Trophoblast cell (in vitro differentiated cells and primary cell): ENCODE measurements around the gene CLEC4G.

Experiments
- DNase-seq, 2 donors: peaks; one replicate each; pipeline ENCODE4 v3.0.0-alpha.2; 2016
- H2AFZ ChIP-seq: 2 replicates; pipeline ENCODE4 v1.6.1; 2013; ENCODE audit warnings: low read length, moderate library complexity, mild to moderate bottlenecking; ENCODE audit not compliant: insufficient read depth, poor library complexity
- H2AK5ac ChIP-seq: 2 replicates; pipeline ENCODE4 v1.6.1; 2013; ENCODE audit warnings: mild to moderate bottlenecking, low read length
- H2BK120ac ChIP-seq: 2 replicates; pipeline ENCODE4 v1.6.1; 2013; ENCODE audit warnings: low read length, mild to moderate bottlenecking, moderate library complexity; ENCODE audit not compliant: insufficient read depth, poor library complexity
- H2BK12ac ChIP-seq: 2 replicates; pipeline ENCODE4 v1.6.1; 2013; ENCODE audit warnings: mild to moderate bottlenecking, low read length, moderate library complexity
- H2BK5ac ChIP-seq: 2 replicates; pipeline ENCODE4 v1.6.1; 2013; ENCODE audit warnings: low read length, low read depth, moderate library complexity, mild to moderate bottlenecking; ENCODE audit not compliant: poor library complexity
- H3K14ac ChIP-seq: 2 replicates; pipeline ENCODE4 v1.6.1; 2013; ENCODE audit warnings: mild to moderate bottlenecking, low read length
- H3K18ac ChIP-seq: 2 replicates; pipeline ENCODE4 v1.6.1; 2013; ENCODE audit warnings: mild to moderate bottlenecking, low read length
- H3K23ac ChIP-seq: 2 replicates; pipeline ENCODE4 v1.6.1; 2013; ENCODE audit warnings: low read length
- H3K27ac ChIP-seq: 2 replicates; pipeline ENCODE4 v1.5.1; 2013; ENCODE audit warnings: low read depth, mild to moderate bottlenecking, inconsistent platforms, low read length, moderate library complexity
- H3K27me3 ChIP-seq: 2 replicates; pipeline ENCODE4 v1.6.1; 2013; ENCODE audit warnings: inconsistent platforms, mild to moderate bottlenecking, low read length, moderate library complexity; ENCODE audit not compliant: insufficient read depth
- H3K36me3 ChIP-seq, 2 experiments: 1 replicate in 1 of 2; 2 replicates in 1 of 2; pipeline ENCODE4 v1.6.1; 2013; ENCODE audit warnings: low read length in 2 of 2, mild to moderate bottlenecking in 2 of 2, moderate library complexity in 1 of 2; ENCODE audit not compliant: insufficient read depth in 2 of 2, control insufficient read depth in 1 of 2
- H3K4ac ChIP-seq: 2 replicates; pipeline ENCODE4 v1.6.1; 2013; ENCODE audit warnings: low read depth, mild to moderate bottlenecking, low read length, moderate library complexity
- H3K4me1 ChIP-seq, 2 experiments: 1 replicate in 1 of 2; 2 replicates in 1 of 2; pipeline ENCODE4 v1.6.1; 2013; ENCODE audit warnings: low read length in 2 of 2, mild to moderate bottlenecking in 2 of 2, moderate library complexity in 1 of 2; ENCODE audit not compliant: insufficient read depth in 2 of 2, control insufficient read depth in 1 of 2
- H3K4me2 ChIP-seq: 2 replicates; pipeline ENCODE4 v1.6.1; 2013; ENCODE audit warnings: inconsistent platforms, mild to moderate bottlenecking, low read length, moderate library complexity
- H3K4me3 ChIP-seq: 2 replicates; pipeline ENCODE4 v1.5.1; 2013; ENCODE audit warnings: mild to moderate bottlenecking, low read depth, low read length, inconsistent platforms
- H3K79me1 ChIP-seq: one replicate; pipeline ENCODE4 v1.6.1; 2013; ENCODE audit warnings: low read length
- H3K79me2 ChIP-seq: 2 replicates; pipeline ENCODE4 v1.6.1; 2013; ENCODE audit warnings: low read length, mild to moderate bottlenecking; ENCODE audit not compliant: control insufficient read depth, insufficient read depth, poor library complexity
- H3K9ac ChIP-seq: 2 replicates; pipeline ENCODE4 v1.6.1; 2013; ENCODE audit warnings: mild to moderate bottlenecking, low read length
- H3K9me3 ChIP-seq: 2 replicates; pipeline ENCODE4 v1.6.1; 2013; ENCODE audit warnings: low read depth, mild to moderate bottlenecking, control low read depth, inconsistent platforms, low read length; ENCODE audit not compliant: insufficient read depth
- H4K12ac ChIP-seq: 2 replicates; pipeline ENCODE4 v1.6.1; 2013; ENCODE audit warnings: low read depth, mild to moderate bottlenecking, low read length, moderate library complexity
- H4K8ac ChIP-seq: 2 replicates; pipeline ENCODE4 v1.6.1; 2013; ENCODE audit warnings: low read depth, mild to moderate bottlenecking, low read length, moderate library complexity
- H4K91ac ChIP-seq: one replicate; pipeline ENCODE4 v1.6.1; 2013; ENCODE audit warnings: low read depth, mild to moderate bottlenecking, low read length, moderate library complexity
- WGBS: extraction: QIAGEN DNeasy Blood & Tissue Kit; methylation state at CpG from one replicate; pipeline ENCODE4 v1.1.7; 2013; ENCODE audit warnings: missing lambda C conversion rate; ENCODE audit not compliant: insufficient read length, insufficient coverage; ENCODE audit errors: extremely low coverage; 5-methylcytosine and 5-hydroxymethylcytosine counted together

The CLEC4G gene

GRCh38 chr19:7709932-7710460 lies 21.9 kb downstream of the CLEC4G start:
- H3K4me2 ChIP-seq, result no peak overlapping the region
- H3K79me2 ChIP-seq, result no peaks in the 10 kb centered on the region
- H3K4ac ChIP-seq, result no peak overlapping the region
- no peak overlapping the region for H3K23ac ChIP-seq
- H4K8ac ChIP-seq, result no peak overlapping the region
- H3K36me3 ChIP-seq, result no peaks in the 10 kb centered on the region
- no peaks in the 10 kb centered on the region for H3K4me1 ChIP-seq
- H2BK5ac ChIP-seq, result no peak overlapping the region
- no peak overlapping the region for H3K14ac ChIP-seq
- no peaks in the 10 kb centered on the region for H3K27me3 ChIP-seq
- no peak overlapping the region for H3K18ac ChIP-seq
- no CpG with 5 or more reads among the region's 10 CpGs for WGBS
- no peak overlapping the region for H3K9ac ChIP-seq
- no peak overlapping the region for H3K4me3 ChIP-seq
- H2BK12ac ChIP-seq, result no peak overlapping the region
- H4K91ac ChIP-seq, result no peak overlapping the region
- no peaks in the 10 kb centered on the region for H3K79me1 ChIP-seq
- H4K12ac ChIP-seq, result no peak overlapping the region
- H3K9me3 ChIP-seq, result no peaks in the 10 kb centered on the region
- no peak overlapping the region for H2BK120ac ChIP-seq
- no peak overlapping the region for H3K27ac ChIP-seq
- no peak for DNase-seq
- no peak overlapping the region for H2AK5ac ChIP-seq
- H2AFZ ChIP-seq, result no peak overlapping the region

GRCh38 chr19:7706955-7707456 lies 24.9 kb downstream of the CLEC4G start:
- Histone ChIP-seq H3K9ac (no peak overlapping the region), H4K91ac (no peak overlapping the region), H2BK12ac (no peak overlapping the region), H3K23ac (no peak overlapping the region), H3K27ac (no peak overlapping the region), H2AK5ac (no peak overlapping the region), H2AFZ (no peak overlapping the region), H3K4me1 (no peaks in the 10 kb centered on the region), H3K4me2 (no peak overlapping the region), H3K79me1 (no peaks in the 10 kb centered on the region), H3K9me3 (no peaks in the 10 kb centered on the region), H3K14ac (no peak overlapping the region), H4K8ac (no peak overlapping the region), H3K27me3 (no peaks in the 10 kb centered on the region), H3K4me3 (no peak overlapping the region), H2BK5ac (no peak overlapping the region), H2BK120ac (no peak overlapping the region), H4K12ac (no peak overlapping the region), H3K79me2 (no peaks in the 10 kb centered on the region), H3K18ac (no peak overlapping the region), H3K4ac (no peak overlapping the region), H3K36me3 (no peaks in the 10 kb centered on the region)
- WGBS, result no CpG with 5 or more reads among the region's 8 CpGs
- DNase-seq, result no peak

- H2BK12ac ChIP-seq, result no peak overlapping the region
- no peak overlapping the region for H3K9ac ChIP-seq
- no peaks in the 10 kb centered on the region for H3K79me2 ChIP-seq
- H2BK120ac ChIP-seq, result no peak overlapping the region
- DNase-seq, result no peak
- no peak overlapping the region for H2AFZ ChIP-seq
- no peak overlapping the region for H2AK5ac ChIP-seq
- WGBS, result no CpG with 5 or more reads among the region's 14 CpGs
- no peaks in the 10 kb centered on the region for H3K4me1 ChIP-seq
- H4K8ac ChIP-seq, result no peak overlapping the region
- H3K23ac ChIP-seq, result no peak overlapping the region
- no peaks in the 10 kb centered on the region for H3K9me3 ChIP-seq
- no peak overlapping the region for H3K4me3 ChIP-seq
- no peaks in the 10 kb centered on the region for H3K36me3 ChIP-seq
- no peak overlapping the region for H3K18ac ChIP-seq
- H4K12ac ChIP-seq, result no peak overlapping the region
- no peak overlapping the region for H2BK5ac ChIP-seq
- H3K14ac ChIP-seq, result no peak overlapping the region
- H3K27ac ChIP-seq, result no peak overlapping the region
- no peak overlapping the region for H3K4me2 ChIP-seq
- H3K27me3 ChIP-seq, result no peaks in the 10 kb centered on the region
- no peak overlapping the region for H3K4ac ChIP-seq
- H3K79me1 ChIP-seq, result no peaks in the 10 kb centered on the region
- no peak overlapping the region for H4K91ac ChIP-seq
Measured at GRCh38 chr19:7706188-7706954, 25.5 kb downstream of the CLEC4G start.

- peak; percentile 13 to 16 for DNase-seq
- no peak overlapping the region for H2BK12ac ChIP-seq
- H3K27ac ChIP-seq, result no peak overlapping the region
- no peaks in the 10 kb centered on the region for H3K36me3 ChIP-seq
- H2BK5ac ChIP-seq, result no peak overlapping the region
- no peak overlapping the region for H3K18ac ChIP-seq
- no peak overlapping the region for H2AK5ac ChIP-seq
- no peaks in the 10 kb centered on the region for H3K27me3 ChIP-seq
- no peak overlapping the region for H2AFZ ChIP-seq
- H3K4me1 ChIP-seq, result no peaks in the 10 kb centered on the region
- WGBS, result no CpG with 5 or more reads among the region's 24 CpGs
- no peaks in the 10 kb centered on the region for H3K79me1 ChIP-seq
- no peak overlapping the region for H3K4me3 ChIP-seq
- H3K23ac ChIP-seq, result no peak overlapping the region
- no peak overlapping the region for H4K8ac ChIP-seq
- H3K4me2 ChIP-seq, result no peak overlapping the region
- no peak overlapping the region for H2BK120ac ChIP-seq
- no peak overlapping the region for H4K91ac ChIP-seq
- no peak overlapping the region for H3K4ac ChIP-seq
- no peak overlapping the region for H4K12ac ChIP-seq
- H3K79me2 ChIP-seq, result no peaks in the 10 kb centered on the region
- H3K9me3 ChIP-seq, result no peaks in the 10 kb centered on the region
- H3K9ac ChIP-seq, result no peak overlapping the region
- H3K14ac ChIP-seq, result no peak overlapping the region
Measured at GRCh38 chr19:7705387-7706187, 26.3 kb downstream of the CLEC4G start.
